Measurements from ENCODE around the gene EML4. TPM values are rescaled to one million over a fixed set of nuclear protein-coding genes. Genes with fewer than 3 reads are reported as not detected.

The EML4 gene
- total RNA-seq, 3 donors from 2014 or later, result 47.9 to 88.3 (median 66.3) TPM

GRCh38 chr2:42364658-42365057 lies 195.5 kb downstream of the EML4 start:
- H3K4me3 ChIP-seq, result no peak overlapping the region
- intact Hi-C loops (cut with DNase I, micrococcal nuclease), result no loop called here
- no peaks in the 10 kb centered on the region for H3K36me3 ChIP-seq (ENCODE audit: low read depth)
- H3K9me3 ChIP-seq, result no peaks in the 10 kb centered on the region
- peaks cover 20% of the 10 kb centered on the region for H3K4me1 ChIP-seq (ENCODE audit: low read depth)
- no peak for ATAC-seq
- no peak for TF ChIP-seq CTCF (IDR thresholded peaks at IDR 0.05)
- no peak for DNase-seq

GRCh38 chr2:42366411-42366810 lies 197.3 kb downstream of the EML4 start:
- no peak overlapping the region for H3K4me3 ChIP-seq
- peaks cover 20% of the 10 kb centered on the region for H3K4me1 ChIP-seq (ENCODE audit: low read depth)
- TF ChIP-seq CTCF (IDR thresholded peaks at IDR 0.05), result no peak
- DNase-seq (no peak), ATAC-seq (no peak)
- H3K9me3 ChIP-seq, result no peaks in the 10 kb centered on the region
- no peaks in the 10 kb centered on the region for H3K36me3 ChIP-seq (ENCODE audit: low read depth)
- intact Hi-C loops (cut with DNase I, micrococcal nuclease), result no loop called here

- peak; percentile 66 for ATAC-seq
- peaks cover 11% of the 10 kb centered on the region for H3K4me1 ChIP-seq (ENCODE audit: low read depth)
- no peaks in the 10 kb centered on the region for H3K9me3 ChIP-seq
- TF ChIP-seq CTCF (IDR thresholded peaks at IDR 0.05), result no peak
- no peak overlapping the region for H3K4me3 ChIP-seq
- intact Hi-C loops (cut with DNase I, micrococcal nuclease), result no loop called here
- no peak for DNase-seq
- H3K36me3 ChIP-seq (ENCODE audit: low read depth), result no peaks in the 10 kb centered on the region
Measured at GRCh38 chr2:42367835-42368234, 198.7 kb downstream of the EML4 start.

GRCh38 chr2:42368817-42369531 lies 199.8 kb downstream of the EML4 start:
- no peaks in the 10 kb centered on the region for H3K36me3 ChIP-seq (ENCODE audit: low read depth)
- H3K9me3 ChIP-seq, result no peaks in the 10 kb centered on the region
- DNase-seq, result peak; percentile 74 to 79 (median 78)
- TF ChIP-seq CTCF (IDR thresholded peaks at IDR 0.05), result no peak
- intact Hi-C loops (cut with DNase I, micrococcal nuclease), result no loop called here
- peak; percentile 93 for ATAC-seq
- no peak overlapping the region for H3K4me3 ChIP-seq
- H3K4me1 ChIP-seq (ENCODE audit: low read depth), result peaks cover 11% of the 10 kb centered on the region

GRCh38 chr2:42369532-42370229 lies 200.5 kb downstream of the EML4 start:
- peaks cover 11% of the 10 kb centered on the region for H3K4me1 ChIP-seq (ENCODE audit: low read depth)
- DNase-seq (no peak), ATAC-seq (peak; percentile 1)
- no peak for TF ChIP-seq CTCF (IDR thresholded peaks at IDR 0.05)
- no peaks in the 10 kb centered on the region for H3K9me3 ChIP-seq
- intact Hi-C loops (cut with DNase I, micrococcal nuclease), result no loop called here
- no peak overlapping the region for H3K4me3 ChIP-seq
- H3K36me3 ChIP-seq (ENCODE audit: low read depth), result no peaks in the 10 kb centered on the region
